H1 (cell line): Measurements from ENCODE around the gene SYNRG. TPM values are rescaled to one million over a fixed set of nuclear protein-coding genes. Genes with fewer than 3 reads are reported as not detected.

Experiments used
- CTCF ChIA-PET: fragments of 300-600 bp; sonication (Branson Sonifier 250); formaldehyde crosslinking; loops from one replicate; lab custom pipeline; 2021; ENCODE audit not compliant: partially characterized antibody; lab: Charles Lee
- POLR2A ChIA-PET: fragments of 300-600 bp; sonication (Branson Sonifier 250); formaldehyde crosslinking; loops from one replicate; lab custom pipeline; 2021; ENCODE audit warnings: inconsistent platforms; ENCODE audit not compliant: partially characterized antibody; lab: Charles Lee
- DNase-seq, 2 experiments: peaks; one replicate each; pipeline versions ENCODE4 v3.0.0 to v3.0.0-alpha.2; 2010 to 2022; ENCODE audit warnings: low spot score in 2 of 2, low read depth in 1 of 2, mixed read lengths in 1 of 2
- FAIRE-seq: peaks from 2 replicates; lab custom pipeline; 2011; peaks lifted over from hg19 to GRCh38; lab: Jason Lieb, UNC
- H2AFZ ChIP-seq: 2 replicates; pipeline ENCODE4 v1.8.1; 2012; ENCODE audit warnings: low read length, inconsistent platforms
- H2AK5ac ChIP-seq: 2 replicates; pipeline ENCODE4 v1.6.1; 2013; ENCODE audit warnings: low read depth, low read length
- H2BK120ac ChIP-seq: replicated peaks from 2 replicates; pipeline ENCODE3; 2013; ENCODE audit warnings: low read depth, low read length, inconsistent platforms
- H2BK12ac ChIP-seq: 2 replicates; pipeline ENCODE4 v1.6.1; 2013; ENCODE audit warnings: low read depth, low read length
- H2BK15ac ChIP-seq: 2 replicates; pipeline ENCODE4 v1.6.1; 2013; ENCODE audit warnings: low read length
- H2BK20ac ChIP-seq: 2 replicates; pipeline ENCODE4 v1.6.1; 2013; ENCODE audit warnings: low read length
- H2BK5ac ChIP-seq: 2 replicates; pipeline ENCODE4 v1.6.1; 2013; ENCODE audit warnings: low read depth, low read length
- H3K14ac ChIP-seq: 2 replicates; pipeline ENCODE4 v1.6.1; 2013; ENCODE audit warnings: inconsistent platforms; ENCODE audit not compliant: insufficient read length
- H3K18ac ChIP-seq: 2 replicates; pipeline ENCODE4 v1.6.1; 2013; ENCODE audit warnings: low read length; ENCODE audit errors: extremely low read depth
- H3K23ac ChIP-seq: 2 replicates; pipeline ENCODE4 v1.6.1; 2013; ENCODE audit warnings: inconsistent platforms; ENCODE audit not compliant: insufficient read length
- H3K23me2 ChIP-seq: 2 replicates; pipeline ENCODE4 v1.6.1; 2013; ENCODE audit warnings: low read depth, low read length
- H3K27ac ChIP-seq: 2 replicates; pipeline ENCODE4 v1.6.1; 2011; ENCODE audit warnings: low read depth, low read length, inconsistent platforms
- H3K27me3 ChIP-seq, 4 experiments: replicated peaks in 1 of 4; 1 replicate in 1 of 4; 2 replicates in 3 of 4; pipeline versions ENCODE4 v1.6.1 to v1.8.1; 2011 to 2013; ENCODE audit warnings: low read length in 3 of 4, mild to moderate bottlenecking in 3 of 4, inconsistent platforms in 2 of 4, mixed read lengths in 2 of 4, moderate library complexity in 1 of 4; ENCODE audit not compliant: control insufficient read depth in 3 of 4, insufficient read depth in 3 of 4; ENCODE audit errors: extremely low read depth in 1 of 4
- H3K36me3 ChIP-seq, 4 experiments: 2 replicates each; pipeline versions ENCODE4 v1.6.1 to v1.8.1; 2011 to 2013; ENCODE audit warnings: mild to moderate bottlenecking in 4 of 4, low read length in 3 of 4, moderate library complexity in 2 of 4, control low read depth in 1 of 4, inconsistent platforms in 1 of 4; ENCODE audit not compliant: insufficient read depth in 4 of 4, control insufficient read depth in 2 of 4
- H3K4ac ChIP-seq: replicated peaks from 2 replicates; pipeline ENCODE3; 2013; ENCODE audit warnings: low read length, low read depth, mixed read lengths, inconsistent platforms; ENCODE audit not compliant: insufficient read length
- H3K4me1 ChIP-seq, 4 experiments: replicated peaks in 1 of 4; 1 replicate in 1 of 4; 2 replicates in 3 of 4; pipeline versions ENCODE4 v1.6.1 to v1.8.1; 2011 to 2013; ENCODE audit warnings: low read length in 3 of 4, inconsistent platforms in 2 of 4, mixed read lengths in 1 of 4; ENCODE audit not compliant: insufficient read depth in 4 of 4, control insufficient read depth in 3 of 4
- H3K4me2 ChIP-seq, 2 experiments: 2 replicates each; pipeline versions ENCODE4 v1.6.1 to v1.8.1; 2011 to 2013; ENCODE audit warnings: low read depth in 2 of 2, low read length in 2 of 2, control low read depth in 1 of 2, inconsistent platforms in 1 of 2, mild to moderate bottlenecking in 1 of 2; ENCODE audit not compliant: insufficient read depth in 1 of 2
- H3K4me3 ChIP-seq, 4 experiments: fragments of 200-600, 300-600 bp in 1 of 4; sonication (generic), shearing (Covaris generic), sonication (Bioruptor Twin) in 1 of 4; 2 replicates each; pipeline versions ENCODE4 v1.5.1 to v1.8.1; 2011 to 2016; ENCODE audit warnings: low read length in 4 of 4, low read depth in 3 of 4, control low read depth in 2 of 4, inconsistent platforms in 2 of 4, mild to moderate bottlenecking in 2 of 4, mixed read lengths in 1 of 4, moderate library complexity in 1 of 4; ENCODE audit not compliant: insufficient read depth in 2 of 4; ENCODE audit errors: extremely low read depth in 1 of 4
- H3K56ac ChIP-seq: replicated peaks from 2 replicates; pipeline ENCODE3; 2013; ENCODE audit warnings: low read depth, mild to moderate bottlenecking, mixed read lengths, low read length, inconsistent platforms; ENCODE audit not compliant: insufficient read length
- H3K79me1 ChIP-seq: 2 replicates; pipeline ENCODE4 v1.6.1; 2013; ENCODE audit warnings: low read depth, low read length, control low read depth
- H3K79me2 ChIP-seq, 2 experiments: 2 replicates each; pipeline versions ENCODE4 v1.6.1 to v1.8.1; 2012 to 2013; ENCODE audit warnings: low read length in 2 of 2, mild to moderate bottlenecking in 2 of 2, inconsistent platforms in 1 of 2; ENCODE audit not compliant: insufficient read depth in 2 of 2, control insufficient read depth in 1 of 2
- H3K9ac ChIP-seq, 4 experiments: replicated peaks in 1 of 4; 1 replicate in 1 of 4; 2 replicates in 3 of 4; pipeline versions ENCODE4 v1.6.1 to v1.8.1; 2011 to 2013; ENCODE audit warnings: low read depth in 3 of 4, low read length in 3 of 4, control low read depth in 2 of 4, mild to moderate bottlenecking in 2 of 4, moderate library complexity in 2 of 4, inconsistent platforms in 1 of 4; ENCODE audit errors: extremely low read depth in 1 of 4
- H3K9me3 ChIP-seq, 2 experiments: 2 replicates each; pipeline versions ENCODE4 v1.6.1 to v1.8.1; 2012 to 2013; ENCODE audit warnings: mild to moderate bottlenecking in 2 of 2, moderate library complexity in 2 of 2, control low read depth in 1 of 2, inconsistent platforms in 1 of 2, low read depth in 1 of 2, low read length in 1 of 2, mixed read lengths in 1 of 2; ENCODE audit not compliant: insufficient read depth in 2 of 2
- H4K20me1 ChIP-seq, 2 experiments: replicated peaks in 1 of 2; 2 replicates each; pipeline versions ENCODE3 to v1.8.1; 2011 to 2013; ENCODE audit warnings: inconsistent platforms in 2 of 2, low read length in 2 of 2, mild to moderate bottlenecking in 1 of 2; ENCODE audit not compliant: insufficient read depth in 2 of 2, control insufficient read depth in 1 of 2
- H4K5ac ChIP-seq: 2 replicates; pipeline ENCODE4 v1.6.1; 2013; ENCODE audit warnings: low read length, low read depth, mixed read lengths, inconsistent platforms; ENCODE audit not compliant: insufficient read length
- H4K8ac ChIP-seq: 2 replicates; pipeline ENCODE4 v1.8.0; 2013; ENCODE audit warnings: mild to moderate bottlenecking, moderate library complexity, low read length, inconsistent platforms; ENCODE audit not compliant: insufficient read depth; ENCODE audit errors: extremely low read depth
- H4K91ac ChIP-seq: replicated peaks from 2 replicates; pipeline ENCODE3; 2013; ENCODE audit warnings: low read length, mixed read lengths, inconsistent platforms; ENCODE audit not compliant: insufficient read length
- EZH2 ChIP-seq: fragments of 200-600 bp; sonication (generic); IDR thresholded peaks from 2 replicates; pipeline ENCODE4 v1.7.1; 2012; ENCODE audit warnings: low read depth, mild to moderate bottlenecking, moderate library complexity, low read length, inconsistent platforms; ENCODE audit not compliant: severe bottlenecking
- FOSL1 ChIP-seq: IDR thresholded peaks from 2 replicates; pipeline ENCODE4 v1.6.1; 2011; ENCODE audit warnings: mild to moderate bottlenecking, low read depth, low read length, moderate library complexity; ENCODE audit not compliant: insufficient read depth
- JUN ChIP-seq: IDR thresholded peaks from 2 replicates; pipeline ENCODE4 v1.6.1; 2011; ENCODE audit warnings: low read depth, mild to moderate bottlenecking, improper control_type of control experiment, low read length
- KDM1A ChIP-seq: fragments of 200-600, 300-600 bp; sonication (generic); IDR thresholded peaks from 2 replicates; pipeline ENCODE4 v1.7.1; 2016; ENCODE audit warnings: mild to moderate bottlenecking, low read length, borderline replicate concordance
- RXRA ChIP-seq: IDR thresholded peaks from 2 replicates; pipeline ENCODE4 v1.6.1; 2011; ENCODE audit warnings: low read depth, mild to moderate bottlenecking, low read length, moderate library complexity; ENCODE audit not compliant: insufficient read depth
- SP1 ChIP-seq: IDR thresholded peaks from 2 replicates; pipeline ENCODE4 v1.6.1; 2011; ENCODE audit warnings: low read depth, low read length
- TAF7 ChIP-seq: optimal IDR thresholded peaks from 2 replicates; pipeline ENCODE3; 2011; ENCODE audit warnings: low read depth, mild to moderate bottlenecking, inconsistent platforms, low read length, moderate library complexity, borderline replicate concordance
- TBP ChIP-seq: IDR thresholded peaks from 2 replicates; pipeline ENCODE4 v1.6.1; 2011; ENCODE audit warnings: low read depth, low read length, improper control_type of control experiment
- ZNF274 ChIP-seq: IDR thresholded peaks from 2 replicates; pipeline ENCODE4 v1.7.0; 2012; ENCODE audit warnings: low read length, borderline replicate concordance; ENCODE audit errors: extremely low read depth
- WGBS, 2 experiments: shearing (Covaris generic) in 1 of 2; methylation state at CpG; one replicate each; pipeline versions ENCODE4 v1.1.6 to v1.1.7; 2013 to 2015; ENCODE audit warnings: low lambda C conversion rate in 2 of 2, mixed read lengths in 2 of 2, inconsistent platforms in 1 of 2, low coverage in 1 of 2, missing lambda C conversion rate in 1 of 2; ENCODE audit not compliant: insufficient replicate concordance in 2 of 2, insufficient coverage in 1 of 2, insufficient read length in 1 of 2; ENCODE audit errors: extremely low coverage in 1 of 2, missing lambda C conversion rate in 1 of 2; 5-methylcytosine and 5-hydroxymethylcytosine counted together
- polyA plus RNA-seq, 7 experiments: library from polyadenylated mRNA; depleted of rRNA in 3 of 7; stranded (reverse) in 5 of 7; unstranded in 2 of 7; fragments of >200 nt in 5 of 7; fragments of 200-250 nt in 2 of 7; gene quantifications; 1 replicate in 5 of 7; 2 replicates in 1 of 7; 4 replicates in 1 of 7; pipeline versions ENCODE4 v1.2.1 to v1.2.3, GENCODE V29; 2011 to 2013; ENCODE audit warnings: missing spikeins in 2 of 7, mixed read lengths in 2 of 7
- total RNA-seq: library from RNA; stranded (reverse); fragmentation: NEBNext Ultra II Directional; extraction: Animal tissue kit (Norgen Biotek cat#: 25700); gene quantifications from 2 replicates; pipeline ENCODE4 v1.2.1, GENCODE V29; 2021

SYNRG gene
- total and polyA plus RNA-seq, 2 of the 8 experiments (the other 6 are each of a cell fraction or from before 2014, with no cell fraction given) = 7.7 to 31.7 TPM

GRCh38 chr17:37507111-37507510 is 102.1 kb downstream of the SYNRG start:
- Histone ChIP-seq H3K79me1 (peaks cover 12% of the 10 kb centered on the region), H3K14ac (no peak overlapping the region), H3K9ac (no peak overlapping the region), H2BK12ac (no peak overlapping the region), H3K23ac (no peak overlapping the region), H3K9me3 (no peaks in the 10 kb centered on the region), H2BK5ac (no peak overlapping the region), H2BK20ac (no peak overlapping the region), H3K36me3 (peaks cover 0 to 3% (median under 1%) of the 10 kb centered on the region in 4 experiments; a peak in 3 of 8 replicates), H4K91ac (no peak overlapping the region), H3K4me2 (no peak overlapping the region), H3K27me3 (no peaks in the 10 kb centered on the region), H3K4ac (no peak overlapping the region), H4K20me1 (peaks cover 4 to 8% of the 10 kb centered on the region in 2 experiments), H2BK120ac (no peak overlapping the region), H3K4me1 (peaks cover 0 to 3% (median 0%) of the 10 kb centered on the region in 4 experiments; a peak in 3 of 7 replicates), H4K5ac (no peak overlapping the region), H3K23me2 (no peaks in the 10 kb centered on the region), H2BK15ac (no peak overlapping the region), H2AK5ac (no peak overlapping the region), H4K8ac (peak overlapping the region; percentile 41; the same call in 1 of the 2 replicates), H3K79me2 (peaks cover 0 to 30% of the 10 kb centered on the region in 2 experiments; a peak in 3 of 4 replicates), H3K18ac (no peak overlapping the region), H2AFZ (no peak overlapping the region), H3K4me3 (no peak overlapping the region), H3K56ac (no peak overlapping the region), H3K27ac (no peak overlapping the region)
- CTCF ChIA-PET = interaction anchor here (0.6 to 4.2 kb wide), 15 partner anchors 8 to 241 kb away, joined by 3 to 27 read pairs (median 4); no protein-coding TSS in a partner anchor
- DNase-seq (no peak), FAIRE-seq (no peak)
- POLR2A ChIA-PET = interaction anchor here (1.0 kb wide), 1 partner anchor 16 kb away, joined by 3 read pairs; no protein-coding TSS in a partner anchor
- 93% methylated on average over 9 of the region's 9 CpGs; no CpG with 5 or more reads in 1 of the 2 experiments for WGBS, 2 experiments
- TF ChIP-seq EZH2 = no peak
- TF ChIP-seq KDM1A = no peak
- TF ChIP-seq TBP = no peak
- no peak for TF ChIP-seq JUN
- no peak for TF ChIP-seq FOSL1
- TF ChIP-seq ZNF274 = no peak
- no peak for TF ChIP-seq TAF7
- TF ChIP-seq RXRA = no peak
- no peak for TF ChIP-seq SP1
